Epithelial cell of prostate (primary cell): ENCODE data around the gene TIMP2.
"Not testable (repeated sequence)": the region's sequence is repeated elsewhere in the genome, so short reads cannot be mapped to it uniquely, and the experiment has no call there.

Experiments used
- DNase-seq: peaks from one replicate; pipeline ENCODE4 v3.0.0-alpha.2; 2011; ENCODE audit warnings: low read depth, low spot score
- H3K27ac ChIP-seq: fragments of 450-650 bp; 2 replicates; pipeline ENCODE4 v1.5.1; 2017; ENCODE audit warnings: mild to moderate bottlenecking

TIMP2 gene

GRCh38 chr17:78957128-78957527 lies 31.9 kb upstream of the TIMP2 start:
- no peak for DNase-seq
- no peak overlapping the region for H3K27ac ChIP-seq

- no peak overlapping the region for H3K27ac ChIP-seq
- DNase-seq: no peak
These were observed 31.1 kb upstream of the TIMP2 start for GRCh38 chr17:78956254-78956653.

- no peak for DNase-seq
These were observed 29.5 kb upstream of the TIMP2 start for GRCh38 chr17:78954684-78955083.

GRCh38 chr17:78953356-78954350 lies 28.5 kb upstream of the TIMP2 start:
- no peak for DNase-seq
- no peak overlapping the region for H3K27ac ChIP-seq

More at GRCh38 chr17:78954684-78955083, 29.5 kb upstream of the TIMP2 start:
- no peak overlapping the region for H3K27ac ChIP-seq

- no peak overlapping the region for H3K27ac ChIP-seq
- no peak for DNase-seq
These were observed 27.5 kb upstream of the TIMP2 start for GRCh38 chr17:78952706-78953105.

- H3K27ac ChIP-seq: no peak overlapping the region
- no peak for DNase-seq
These were observed 26.9 kb upstream of the TIMP2 start for GRCh38 chr17:78951967-78952551.

GRCh38 chr17:78950870-78951269 lies 25.7 kb upstream of the TIMP2 start:
- no peak for DNase-seq
- no peak overlapping the region for H3K27ac ChIP-seq

GRCh38 chr17:78947235-78948149 lies 22.3 kb upstream of the TIMP2 start:
- no peak for DNase-seq
- no peak overlapping the region for H3K27ac ChIP-seq

- H3K27ac ChIP-seq: no peak overlapping the region
- no peak for DNase-seq
These were observed 21.4 kb upstream of the TIMP2 start for GRCh38 chr17:78946631-78947030.

- DNase-seq: no peak
- no peak overlapping the region for H3K27ac ChIP-seq
These were observed 20.9 kb upstream of the TIMP2 start for GRCh38 chr17:78946131-78946530.

- not testable (repeated sequence) for H3K27ac ChIP-seq, DNase-seq
These were observed 20.3 kb upstream of the TIMP2 start for GRCh38 chr17:78945455-78945854.

GRCh38 chr17:78944956-78945355 lies 19.8 kb upstream of the TIMP2 start:
- no peak overlapping the region for H3K27ac ChIP-seq
- DNase-seq: no peak

GRCh38 chr17:78944026-78944425 lies 18.8 kb upstream of the TIMP2 start:
- H3K27ac ChIP-seq: no peak overlapping the region
- no peak for DNase-seq

GRCh38 chr17:78940708-78941107 lies 15.5 kb upstream of the TIMP2 start:
- no peak overlapping the region for H3K27ac ChIP-seq
- no peak for DNase-seq

- H3K27ac ChIP-seq: no peak overlapping the region
- DNase-seq: no peak
These were observed 15.1 kb upstream of the TIMP2 start for GRCh38 chr17:78940258-78940657.

GRCh38 chr17:78939615-78940014 lies 14.4 kb upstream of the TIMP2 start:
- no peak for DNase-seq
- no peak overlapping the region for H3K27ac ChIP-seq

- H3K27ac ChIP-seq: no peak overlapping the region
- no peak for DNase-seq
These were observed 12.4 kb upstream of the TIMP2 start for GRCh38 chr17:78937561-78937960.

- DNase-seq: no peak
- H3K27ac ChIP-seq: no peak overlapping the region
These were observed 10.5 kb upstream of the TIMP2 start for GRCh38 chr17:78935419-78936323.

- DNase-seq: no peak
- peak overlapping the region; percentile 92 for H3K27ac ChIP-seq
These were observed 9.7 kb upstream of the TIMP2 start for GRCh38 chr17:78934681-78935418.
